ENCODE results near the gene ZNF133.
"Not testable (repeated sequence)": the region's sequence is repeated elsewhere in the genome, so short reads cannot be mapped to it uniquely, and the experiment has no call there.

The ZNF133 gene

DNA sequence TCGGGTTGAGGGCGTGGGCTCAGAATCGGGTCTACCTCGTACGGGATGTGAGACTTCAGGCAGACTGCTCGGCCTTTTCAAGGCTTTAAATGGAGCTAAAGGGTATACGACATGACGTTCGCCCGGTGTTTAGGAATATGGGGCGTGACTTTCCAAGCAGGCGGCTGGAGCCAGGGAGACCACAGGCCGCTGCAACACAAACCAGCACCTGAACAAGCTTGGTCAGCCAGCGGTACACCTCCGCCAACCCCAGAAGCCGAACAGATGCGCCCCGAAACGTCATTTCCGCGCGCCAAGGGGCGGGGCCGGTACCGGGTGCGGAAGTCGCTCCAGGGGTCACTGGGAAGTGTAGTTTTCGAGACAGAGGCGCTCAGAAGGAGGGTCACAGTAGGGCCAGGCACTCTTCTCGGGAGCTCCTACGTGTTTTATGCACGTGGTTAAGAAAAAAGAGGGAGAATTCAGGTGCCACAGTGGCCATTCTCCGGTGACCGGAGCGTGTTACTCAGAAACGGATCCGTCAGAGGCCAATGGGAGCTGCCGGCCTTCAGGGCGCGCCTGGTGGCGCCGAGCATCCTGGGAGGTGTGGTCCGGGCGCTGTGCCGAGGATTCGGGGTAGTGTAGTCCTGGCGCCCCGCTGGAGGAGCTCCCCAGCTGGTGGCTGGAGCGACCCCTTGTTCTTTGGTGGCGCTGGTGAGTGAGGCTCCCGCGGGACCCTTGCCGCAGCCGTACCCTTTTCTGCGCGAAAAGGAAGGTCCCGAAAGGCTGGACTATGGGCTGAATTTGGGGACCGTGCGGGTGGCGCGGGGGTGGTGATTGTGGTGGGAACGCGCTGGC, at the start of gene ZNF133:
Gene ZNF133, plus strand, starts transcription at position 613 of the 834 bp plus-strand sequence. CDS start 17,160 bp downstream, outside the sequence.
- DNase-seq (ENCODE audit: low read depth in 1 of 2, low spot score in 1 of 2): peak; percentile 92 to 97

DNA sequence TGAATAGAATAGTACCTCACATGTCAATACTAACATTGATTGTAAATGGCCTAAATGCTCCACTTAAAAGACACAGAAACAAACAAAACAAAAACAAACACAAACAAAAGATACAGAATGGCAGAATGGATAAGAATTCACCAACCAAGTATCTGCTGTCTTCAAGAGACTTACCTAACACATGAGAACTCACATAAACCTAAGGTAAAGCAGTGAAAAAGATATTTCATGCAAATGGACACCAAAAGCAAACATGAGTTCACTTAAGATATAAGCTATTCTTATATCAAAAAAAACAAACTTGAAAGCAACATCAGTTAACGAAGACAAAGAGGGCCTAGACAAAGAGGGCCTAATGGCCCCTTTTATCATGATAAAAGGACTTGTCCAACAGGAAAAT, 47.3 kb upstream of the ZNF133 start:
- DNase-seq (ENCODE audit: low read depth in 1 of 2, low spot score in 1 of 2): no peak

DNA sequence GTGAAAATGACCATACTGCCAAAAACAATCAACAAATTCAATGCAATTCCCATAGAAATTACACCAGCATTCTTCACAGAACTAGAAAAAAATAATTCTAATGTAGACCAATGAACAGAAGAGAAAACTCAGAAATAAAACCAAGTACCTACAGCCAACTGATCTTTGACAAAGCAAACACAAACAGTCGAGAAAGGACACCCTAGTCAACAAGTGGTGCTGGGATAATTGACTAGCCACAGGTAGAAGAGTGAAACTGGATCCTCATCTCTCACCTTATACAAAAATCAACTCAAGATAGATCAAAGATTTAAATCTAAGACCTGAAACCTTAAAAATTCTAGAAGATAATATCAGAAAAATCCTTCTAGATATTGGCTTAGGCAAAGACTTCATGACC, 44.5 kb upstream of the ZNF133 start:
- DNase-seq (ENCODE audit: low read depth in 1 of 2, low spot score in 1 of 2): no peak

DNA sequence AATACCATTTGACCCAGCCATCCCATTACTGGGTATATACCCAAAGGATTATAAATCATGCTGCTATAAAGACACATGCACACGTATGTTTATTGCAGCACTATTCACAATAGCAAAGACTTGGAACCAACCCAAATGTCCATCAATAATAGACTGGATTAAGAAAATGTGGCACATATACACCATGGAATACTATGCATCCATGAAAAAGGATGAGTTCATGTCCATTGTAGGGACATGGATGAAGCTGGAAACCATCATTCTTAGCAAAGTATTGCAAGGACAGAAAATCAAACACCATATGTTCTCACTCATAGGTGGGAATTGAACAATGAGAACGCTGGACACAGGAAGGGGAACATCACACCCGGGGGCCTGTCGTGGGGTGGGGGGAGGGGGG, 39.8 kb upstream of the ZNF133 start:
- DNase-seq (ENCODE audit: low read depth in 1 of 2, low spot score in 1 of 2): not testable (repeated sequence)

DNA sequence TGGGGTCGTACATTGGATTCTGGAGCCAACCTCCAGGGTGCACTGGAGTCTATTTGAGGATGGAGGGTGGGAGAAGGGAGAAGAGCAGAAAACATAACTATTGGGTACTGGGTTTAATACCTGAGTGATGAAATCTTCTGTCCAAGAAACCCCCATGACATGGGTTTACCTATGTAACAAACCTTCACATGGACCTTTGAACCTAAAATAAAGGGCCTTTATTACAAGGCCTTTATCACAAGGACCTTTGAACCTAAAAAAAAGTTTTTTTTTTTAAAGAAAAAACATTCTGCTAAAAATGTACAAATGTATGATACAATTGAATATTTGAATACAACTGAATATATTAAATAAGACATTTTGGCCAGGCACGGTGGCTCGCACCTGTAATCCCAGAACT, 38.1 kb upstream of the ZNF133 start:
- no peak for DNase-seq (ENCODE audit: low read depth in 1 of 2, low spot score in 1 of 2)

DNA sequence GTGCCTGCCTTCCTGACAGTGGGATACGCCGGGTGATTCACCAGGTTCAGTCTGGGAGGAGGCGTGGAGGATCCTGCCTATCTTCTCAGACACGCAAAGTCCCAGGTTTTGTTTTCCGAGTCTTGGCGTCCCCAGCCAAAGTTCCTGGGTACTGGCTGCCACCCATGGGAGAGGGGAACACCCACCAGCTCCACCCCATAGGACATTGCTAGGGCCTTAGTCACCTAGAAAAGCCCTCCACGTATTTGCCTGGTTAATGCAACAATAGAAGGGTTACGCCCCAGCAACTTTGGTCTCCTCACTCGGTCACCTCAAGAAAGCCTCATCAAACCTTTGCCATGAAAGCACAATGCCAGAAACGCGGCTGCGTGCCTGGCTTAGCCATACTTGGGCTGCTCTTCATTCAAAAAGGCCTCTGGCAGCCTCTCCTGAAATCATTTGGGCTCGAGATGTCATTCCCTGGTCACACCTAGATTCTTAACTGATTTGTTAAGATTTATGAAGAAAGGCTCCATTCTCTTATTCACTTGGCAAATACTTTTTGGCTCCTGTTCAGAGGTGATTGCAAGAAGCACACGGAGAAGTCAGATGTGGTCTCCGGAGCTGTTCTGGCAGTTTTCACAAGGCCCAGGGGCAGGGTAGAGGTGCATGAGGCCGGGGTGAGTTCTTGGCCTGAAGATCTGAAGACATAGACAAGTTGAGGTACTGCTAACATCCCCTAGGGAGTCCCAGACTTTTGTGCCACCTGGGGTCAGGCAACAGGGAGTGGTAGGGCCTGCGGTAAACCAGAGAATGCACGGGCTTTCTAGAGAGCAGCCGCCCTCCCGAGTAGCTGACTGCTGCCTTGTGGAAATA, 35.5 kb upstream of the ZNF133 start:
- no peak for DNase-seq (ENCODE audit: low read depth in 1 of 2, low spot score in 1 of 2)

DNA sequence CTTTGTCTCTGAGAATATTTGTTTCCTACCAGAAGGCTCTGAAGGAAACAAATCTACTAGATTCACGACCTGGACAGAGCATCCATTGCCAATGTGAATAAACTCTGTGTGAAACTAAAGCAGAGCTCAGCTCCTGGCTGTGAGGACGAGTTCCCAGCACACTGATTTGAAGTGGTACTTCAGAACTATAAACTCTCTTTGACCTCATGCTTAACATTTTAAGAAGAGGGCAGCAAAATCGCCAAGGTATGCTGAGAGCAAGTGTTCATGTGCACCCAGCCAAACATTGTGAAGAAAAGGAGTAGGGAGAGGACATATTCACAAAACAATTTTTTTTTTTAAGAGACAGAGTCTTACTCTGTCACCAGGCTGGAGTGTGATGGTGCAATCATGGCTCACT, 33.7 kb upstream of the ZNF133 start:
- no peak for DNase-seq (ENCODE audit: low read depth in 1 of 2, low spot score in 1 of 2)

DNA sequence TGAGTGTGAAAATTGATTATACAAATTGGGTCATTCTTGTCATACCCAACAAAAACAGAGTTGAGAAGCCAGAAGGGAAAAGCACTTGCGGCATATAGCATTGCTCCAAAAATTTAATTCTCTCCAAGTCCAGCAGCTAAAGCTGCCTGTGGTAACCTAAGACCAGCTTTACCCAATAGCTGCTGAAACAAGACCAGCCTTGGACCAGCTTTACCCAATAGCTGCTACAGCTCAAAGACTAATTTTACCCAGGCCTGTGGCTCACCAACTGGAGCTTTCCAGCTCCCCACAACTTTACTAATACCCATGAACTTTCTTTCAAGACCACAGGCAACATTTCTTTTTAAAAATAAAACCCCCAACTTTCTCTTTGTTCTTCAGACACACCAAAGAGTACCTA, 32.8 kb upstream of the ZNF133 start:
- DNase-seq (ENCODE audit: low read depth in 1 of 2, low spot score in 1 of 2): no peak

DNA sequence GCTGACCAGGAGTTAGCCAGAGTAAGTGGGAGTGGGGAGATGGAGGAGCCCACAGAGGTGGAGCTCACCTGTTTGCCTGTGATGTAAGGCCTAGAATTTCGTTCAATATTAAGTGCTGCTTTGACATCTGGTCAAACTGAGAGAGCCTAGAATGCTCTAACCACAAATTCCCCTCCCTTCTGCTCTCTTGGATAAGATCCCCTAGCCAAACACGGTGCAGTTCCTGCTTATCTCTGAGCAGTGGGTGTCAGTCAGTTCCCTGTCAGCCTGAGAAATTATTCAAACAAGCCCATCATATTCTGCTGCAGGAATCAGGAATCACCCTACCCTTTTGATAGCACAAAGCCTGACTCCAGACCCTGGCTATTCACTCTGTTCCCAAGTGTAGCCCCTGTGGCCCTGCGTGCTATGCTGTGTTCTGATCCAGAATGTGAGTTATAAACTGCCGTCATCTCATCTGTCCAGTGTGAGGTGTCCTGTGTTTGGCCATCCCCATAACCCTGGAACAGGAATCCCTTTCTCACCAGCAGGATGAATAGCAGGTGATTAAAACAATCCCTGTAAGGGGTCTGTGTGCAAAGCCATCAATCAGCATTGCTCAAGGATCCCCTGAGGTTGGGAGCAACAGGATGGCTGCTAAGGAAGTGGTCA, 31.8 kb upstream of the ZNF133 start:
- DNase-seq (ENCODE audit: low read depth in 1 of 2, low spot score in 1 of 2): no peak

DNA sequence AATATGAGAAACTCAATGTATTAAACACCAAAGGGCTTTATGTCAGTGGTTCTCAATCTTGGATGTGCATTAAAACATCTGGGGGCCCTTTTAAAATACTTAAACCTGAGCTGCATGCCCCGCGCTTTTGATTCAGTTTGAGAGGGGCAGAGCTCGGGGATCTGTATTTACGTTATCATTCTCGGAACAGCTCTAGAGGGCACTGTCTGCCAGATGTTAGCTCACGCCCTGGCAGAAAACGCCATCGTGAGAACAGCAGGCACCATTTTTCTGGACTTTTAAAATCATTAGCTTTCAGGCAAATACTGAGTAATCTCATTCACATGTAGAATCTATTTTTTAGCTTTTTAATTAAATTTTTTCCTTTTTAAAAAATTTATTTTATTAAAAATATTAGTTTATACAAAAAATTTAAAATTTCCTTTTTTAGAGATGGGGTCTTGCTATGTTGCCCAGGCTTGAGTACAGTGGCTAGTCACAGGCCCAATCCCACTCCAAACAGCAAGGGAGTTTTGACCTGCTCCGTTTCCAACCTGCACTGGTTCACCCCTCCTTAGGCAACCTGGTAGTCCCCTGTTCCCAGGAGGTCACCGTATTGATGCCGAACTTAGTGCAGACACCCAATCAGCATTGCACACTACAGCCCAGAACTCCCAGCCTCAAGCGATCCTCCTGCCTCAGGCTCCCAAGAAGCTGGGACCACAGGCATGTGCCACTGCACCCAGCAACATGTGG, 30.0 kb upstream of the ZNF133 start:
- DNase-seq (ENCODE audit: low read depth in 1 of 2, low spot score in 1 of 2): no peak

DNA sequence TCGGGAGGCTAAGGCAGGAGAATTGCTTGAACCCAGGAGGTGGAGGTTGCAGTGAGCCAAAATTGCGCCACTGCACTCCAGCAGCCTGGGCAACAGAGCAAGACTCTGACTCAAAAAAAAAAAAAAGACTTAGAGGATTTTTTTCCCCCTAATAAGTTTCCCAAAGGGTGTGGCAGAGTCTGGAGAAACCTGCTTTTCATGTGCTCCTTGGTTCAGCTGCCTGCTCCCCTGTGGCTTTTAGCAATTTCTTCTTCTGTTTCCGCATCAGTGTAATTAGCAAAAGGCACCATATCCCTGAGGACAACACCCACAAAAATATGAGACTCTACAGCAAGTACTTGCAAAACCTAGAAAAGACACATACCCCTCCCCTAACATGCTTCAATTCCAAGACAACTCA, 28.6 kb upstream of the ZNF133 start:
- no peak for DNase-seq (ENCODE audit: low read depth in 1 of 2, low spot score in 1 of 2)

DNA sequence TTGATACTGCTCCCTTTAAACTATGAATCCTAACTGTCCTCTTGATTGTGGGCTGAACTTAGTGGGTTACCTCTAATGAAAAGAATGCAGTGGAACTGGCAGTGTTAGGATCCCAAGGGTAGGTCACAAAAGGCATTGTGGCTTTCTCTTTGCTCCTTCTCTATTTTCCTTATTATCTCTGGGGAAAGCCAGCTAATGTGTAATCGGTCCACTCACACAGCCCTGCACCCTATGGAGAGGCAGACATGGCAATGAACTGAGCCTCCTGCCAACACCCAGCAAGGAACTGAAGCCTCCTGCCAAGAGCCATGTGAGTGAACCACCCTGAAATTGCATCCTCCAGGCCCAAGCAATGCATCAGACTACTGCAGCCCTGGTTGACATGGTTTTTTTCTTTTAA, 24.6 kb upstream of the ZNF133 start:
- DNase-seq (ENCODE audit: low read depth in 1 of 2, low spot score in 1 of 2): no peak

DNA sequence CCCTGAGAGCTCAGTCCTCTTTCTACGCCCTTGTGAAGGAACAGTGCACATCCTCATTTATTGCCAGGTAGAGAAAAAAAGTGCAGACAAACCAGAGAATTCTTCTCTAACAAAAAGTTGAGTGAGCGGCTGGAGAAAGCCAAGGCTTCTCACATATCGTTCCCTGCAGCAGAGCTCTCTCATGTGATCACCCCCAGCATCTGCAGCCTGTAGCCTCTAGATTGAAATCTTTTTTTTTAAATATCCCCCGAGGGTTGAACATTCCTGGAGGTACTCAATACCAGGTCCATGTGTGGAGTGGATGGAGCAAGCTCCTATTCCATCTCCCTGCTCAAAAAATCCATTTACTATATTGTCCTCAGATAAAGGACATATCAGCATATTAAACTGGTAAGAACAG, 22.9 kb upstream of the ZNF133 start:
- DNase-seq (ENCODE audit: low read depth in 1 of 2, low spot score in 1 of 2): no peak

DNA sequence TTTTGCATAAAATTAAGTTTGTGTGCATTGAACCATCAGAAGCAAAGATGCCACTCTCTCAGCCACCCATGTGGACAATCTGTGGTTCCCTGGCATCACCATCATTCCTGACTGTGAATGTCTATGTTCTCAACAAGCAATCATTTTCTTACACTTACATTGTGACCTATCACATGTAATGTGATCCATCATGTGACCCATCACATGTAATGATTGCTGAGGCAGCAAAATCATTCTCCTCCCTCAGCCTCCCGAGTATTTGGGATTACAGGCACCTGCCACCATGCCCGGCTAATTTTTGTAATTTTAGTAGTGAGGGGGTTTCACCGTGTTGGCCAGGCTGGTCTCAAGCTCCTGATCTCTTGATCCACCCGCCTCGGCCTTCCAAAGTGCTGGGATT, 22.0 kb upstream of the ZNF133 start:
- no peak for DNase-seq (ENCODE audit: low read depth in 1 of 2, low spot score in 1 of 2)

DNA sequence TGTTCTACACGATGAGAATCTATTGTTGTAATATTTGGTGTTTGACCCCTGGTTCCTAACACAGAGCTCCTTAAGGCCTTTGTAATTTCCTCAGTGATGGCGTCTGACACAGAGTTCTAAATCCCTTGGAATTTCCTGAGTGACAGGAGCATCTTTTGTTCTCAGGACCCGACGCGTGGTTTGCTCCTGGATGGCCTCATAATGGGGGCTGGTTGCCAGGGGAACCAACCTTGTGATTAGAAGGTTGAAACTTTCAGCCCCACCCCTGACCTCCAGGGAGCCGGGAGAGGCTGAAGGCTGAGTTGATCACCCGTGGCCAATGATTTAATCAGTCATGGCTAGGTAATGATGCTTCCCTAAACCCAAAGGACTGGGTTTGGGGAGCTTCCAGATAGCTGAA, 20.5 kb upstream of the ZNF133 start:
- DNase-seq (ENCODE audit: low read depth in 1 of 2, low spot score in 1 of 2): no peak

DNA sequence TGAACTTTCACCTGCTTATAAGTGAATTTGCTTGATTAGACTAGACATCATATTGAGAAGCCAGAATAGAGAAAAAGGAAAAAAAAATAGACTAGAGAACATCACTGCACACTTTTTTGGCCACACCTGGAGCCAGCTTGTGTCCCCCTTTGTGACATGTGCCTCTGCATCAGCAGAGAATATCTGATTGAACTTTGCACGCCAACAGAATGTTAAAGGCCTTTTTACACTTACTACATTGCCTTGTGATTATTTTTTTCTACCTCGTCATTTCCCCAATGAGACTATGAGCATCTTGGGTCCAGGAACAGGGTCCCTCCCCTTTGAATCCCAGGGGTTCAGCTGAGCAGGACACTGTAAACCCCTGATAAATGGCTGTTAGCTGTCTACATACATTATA, 17.2 kb upstream of the ZNF133 start:
- no peak for DNase-seq (ENCODE audit: low read depth in 1 of 2, low spot score in 1 of 2)

DNA sequence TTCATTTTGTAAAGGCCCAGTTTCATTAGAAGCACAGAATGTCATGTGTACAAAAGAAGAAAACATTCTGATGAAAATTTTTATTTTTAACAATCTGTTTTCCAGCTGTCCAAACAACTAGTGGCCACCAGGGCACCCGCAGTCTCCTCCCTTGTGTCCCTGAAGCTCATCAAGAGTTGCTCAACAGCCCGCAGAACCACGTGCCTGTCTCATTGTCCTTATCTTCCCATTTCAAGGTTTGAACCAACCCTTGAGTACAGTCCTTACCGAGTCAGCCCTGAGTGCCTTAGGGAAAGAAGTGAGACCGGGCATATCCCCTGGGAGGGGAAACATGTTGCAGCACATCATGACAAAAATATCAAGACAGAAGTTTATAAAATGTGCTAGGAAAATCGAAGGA, 15.9 kb upstream of the ZNF133 start:
- no peak for DNase-seq (ENCODE audit: low read depth in 1 of 2, low spot score in 1 of 2)

DNA sequence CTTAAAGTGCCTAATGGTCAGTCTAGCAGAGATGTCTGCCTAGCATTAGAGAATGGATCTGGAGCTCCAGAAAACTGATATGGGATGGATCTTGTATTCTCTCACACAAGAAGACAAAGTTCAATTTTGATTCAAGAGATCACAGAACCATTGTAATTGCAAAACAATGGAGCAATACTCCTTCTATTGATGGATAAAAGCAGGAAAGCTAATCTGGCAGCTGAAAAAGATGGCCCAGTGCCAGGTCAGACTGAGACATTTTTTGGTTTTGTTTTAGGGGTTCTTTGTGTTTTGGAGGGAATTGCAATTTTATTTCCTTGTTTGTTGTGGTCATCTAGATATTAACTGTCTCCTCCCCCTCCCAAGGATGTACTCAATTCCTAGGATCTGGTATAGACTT, 14.6 kb upstream of the ZNF133 start:
- no peak for DNase-seq (ENCODE audit: low read depth in 1 of 2, low spot score in 1 of 2)

DNA sequence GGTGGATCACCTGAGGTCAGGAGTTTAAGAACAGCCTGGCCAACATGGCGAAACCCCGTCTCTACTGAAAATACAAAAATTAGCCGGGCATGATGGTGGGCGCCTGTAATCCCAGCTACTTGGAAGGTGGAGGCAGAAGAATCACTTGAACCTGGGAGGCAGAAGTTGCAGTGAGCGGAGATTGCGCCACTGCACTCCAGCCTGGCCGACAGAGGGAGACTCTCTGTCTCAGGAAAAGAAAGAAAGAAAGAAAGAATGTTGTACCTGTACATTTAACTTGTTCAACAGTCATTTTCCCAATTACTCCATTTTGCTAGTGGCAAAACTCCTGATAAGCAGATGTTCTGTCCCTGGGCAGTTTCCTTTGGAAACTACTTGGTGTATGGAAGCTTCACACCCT, 12.4 kb upstream of the ZNF133 start:
- DNase-seq (ENCODE audit: low read depth in 1 of 2, low spot score in 1 of 2): not testable (repeated sequence)

DNA sequence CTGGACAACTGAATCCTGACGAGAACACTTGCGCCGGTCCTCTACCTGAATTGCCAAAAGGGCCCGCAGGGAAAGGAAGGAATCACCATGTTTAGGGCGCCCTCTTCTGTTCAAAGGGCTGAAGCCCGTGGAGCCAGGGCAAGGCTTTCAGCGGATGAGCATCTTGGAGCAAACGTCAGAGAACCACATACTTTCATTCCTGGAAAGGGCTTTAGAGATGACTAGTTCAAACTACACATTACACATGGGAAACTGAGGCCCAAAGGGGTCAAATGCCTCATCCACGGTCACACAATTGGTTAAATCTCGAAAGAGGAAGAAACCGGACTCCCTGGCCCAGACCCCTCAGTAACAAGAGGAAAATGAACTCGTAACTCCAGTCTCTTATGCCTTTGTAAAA, 11.5 kb upstream of the ZNF133 start:
- DNase-seq (ENCODE audit: low read depth in 1 of 2, low spot score in 1 of 2): peak in 1 of 2 donors; percentile 8

DNA sequence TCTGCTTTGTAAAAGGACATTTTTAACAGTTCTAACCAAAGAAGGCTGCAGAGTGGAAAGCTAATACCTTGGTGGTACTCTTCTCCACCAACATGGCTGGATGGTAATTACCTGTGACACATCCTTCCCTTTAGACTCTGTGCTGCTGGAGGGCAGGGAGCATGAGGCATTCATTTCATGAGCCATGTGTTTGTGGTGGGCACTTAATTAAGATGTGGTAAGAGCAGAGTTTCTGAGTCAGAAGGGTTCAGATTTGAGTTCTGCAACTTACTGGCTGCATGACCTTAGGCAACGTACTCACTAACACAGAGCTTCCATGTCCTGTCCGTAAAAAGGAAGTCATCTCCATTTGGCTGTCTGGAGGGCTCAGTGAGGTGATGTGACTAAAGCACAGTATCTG, 9.1 kb upstream of the ZNF133 start:
- no peak for DNase-seq (ENCODE audit: low read depth in 1 of 2, low spot score in 1 of 2)
